H9 (cell line): ENCODE data around the gene PDE4B. TPM values are rescaled to one million over a fixed set of nuclear protein-coding genes. Genes with fewer than 3 reads are reported as not detected.

ENCODE experiments used
- DNase-seq: peaks from one replicate; pipeline ENCODE4 v3.0.0-alpha.2; 2017
- H2AFZ ChIP-seq: one replicate; pipeline ENCODE4 v1.6.1; 2013; ENCODE audit warnings: mild to moderate bottlenecking, low read length, control low read depth, moderate library complexity
- H2AK5ac ChIP-seq: 2 replicates; pipeline ENCODE4 v1.6.1; 2013; ENCODE audit warnings: low read length, control low read depth, mixed read lengths; ENCODE audit not compliant: insufficient read length
- H2BK120ac ChIP-seq: one replicate; pipeline ENCODE4 v1.6.1; 2013; ENCODE audit warnings: low read depth, mild to moderate bottlenecking, low read length, control low read depth, inconsistent platforms; ENCODE audit not compliant: poor library complexity, severe bottlenecking
- H2BK12ac ChIP-seq: 2 replicates; pipeline ENCODE4 v1.6.1; 2013; ENCODE audit warnings: low read length, control low read depth, mixed read lengths, low read depth; ENCODE audit not compliant: insufficient read length
- H2BK15ac ChIP-seq: 2 replicates; pipeline ENCODE4 v1.6.1; 2013; ENCODE audit warnings: low read depth, low read length, control low read depth
- H2BK20ac ChIP-seq: one replicate; pipeline ENCODE4 v1.6.1; 2013; ENCODE audit warnings: low read depth, mild to moderate bottlenecking, low read length, control low read depth, inconsistent platforms; ENCODE audit not compliant: poor library complexity, severe bottlenecking
- H2BK5ac ChIP-seq: 2 replicates; pipeline ENCODE4 v1.6.1; 2013; ENCODE audit warnings: low read length, control low read depth, mixed read lengths; ENCODE audit not compliant: insufficient read length
- H3K14ac ChIP-seq: 2 replicates; pipeline ENCODE4 v1.6.1; 2013; ENCODE audit warnings: low read length, control low read depth; ENCODE audit not compliant: insufficient read depth
- H3K18ac ChIP-seq: 2 replicates; pipeline ENCODE4 v1.6.1; 2013; ENCODE audit warnings: low read depth, mild to moderate bottlenecking, mixed read lengths, low read length, control low read depth; ENCODE audit not compliant: insufficient read length
- H3K23ac ChIP-seq: 2 replicates; pipeline ENCODE4 v1.6.1; 2013; ENCODE audit warnings: low read length, control low read depth, mixed read lengths, low read depth; ENCODE audit not compliant: insufficient read length
- H3K23me2 ChIP-seq: 2 replicates; pipeline ENCODE4 v1.6.1; 2013; ENCODE audit warnings: low read depth, mild to moderate bottlenecking, mixed read lengths, low read length, control low read depth; ENCODE audit not compliant: insufficient read length, poor library complexity, severe bottlenecking
- H3K27ac ChIP-seq: 2 replicates; pipeline ENCODE4 v1.5.1; 2013; ENCODE audit warnings: low read length, control low read depth, mixed read lengths, low read depth; ENCODE audit not compliant: insufficient read length
- H3K27me3 ChIP-seq: 2 replicates; pipeline ENCODE4 v1.6.1; 2013; ENCODE audit warnings: low read length, control low read depth, inconsistent platforms; ENCODE audit not compliant: insufficient read depth
- H3K4ac ChIP-seq: 2 replicates; pipeline ENCODE4 v1.6.1; 2013; ENCODE audit warnings: low read depth, mild to moderate bottlenecking, control low read depth, inconsistent platforms, low read length, moderate library complexity
- H3K4me1 ChIP-seq: 2 replicates; pipeline ENCODE4 v1.6.1; 2013; ENCODE audit warnings: low read length, control low read depth, inconsistent platforms; ENCODE audit not compliant: insufficient read depth
- H3K4me2 ChIP-seq: 2 replicates; pipeline ENCODE4 v1.6.1; 2013; ENCODE audit warnings: low read length, control low read depth, mixed read lengths; ENCODE audit not compliant: insufficient read length, insufficient read depth
- H3K56ac ChIP-seq: 2 replicates; pipeline ENCODE4 v1.6.1; 2013; ENCODE audit warnings: low read depth, mild to moderate bottlenecking, mixed read lengths, low read length, control low read depth; ENCODE audit not compliant: insufficient read length
- H3K79me1 ChIP-seq: 2 replicates; pipeline ENCODE4 v1.6.1; 2013; ENCODE audit warnings: low read depth, mild to moderate bottlenecking, moderate library complexity, low read length, control low read depth, inconsistent platforms; ENCODE audit not compliant: insufficient read depth, poor library complexity, severe bottlenecking
- H3K79me2 ChIP-seq: 2 replicates; pipeline ENCODE4 v1.6.1; 2013; ENCODE audit warnings: low read length, control low read depth, inconsistent platforms; ENCODE audit not compliant: insufficient read depth
- H3K9ac ChIP-seq: 2 replicates; pipeline ENCODE4 v1.6.1; 2013; ENCODE audit warnings: low read length, control low read depth, mixed read lengths; ENCODE audit not compliant: insufficient read length; ENCODE audit errors: extremely low read depth
- H3K9me3 ChIP-seq: one replicate; pipeline ENCODE4 v1.6.1; 2013; ENCODE audit warnings: low read depth, low read length, inconsistent platforms; ENCODE audit not compliant: control insufficient read depth
- H3T11ph ChIP-seq: one replicate; pipeline ENCODE4 v1.6.1; 2013; ENCODE audit warnings: mild to moderate bottlenecking, low read length, control low read depth, inconsistent platforms
- H4K20me1 ChIP-seq: one replicate; pipeline ENCODE4 v1.6.1; 2013; ENCODE audit not compliant: control insufficient read depth, insufficient read length, insufficient read depth
- H4K5ac ChIP-seq: 2 replicates; pipeline ENCODE4 v1.6.1; 2013; ENCODE audit warnings: low read depth, mild to moderate bottlenecking, mixed read lengths, low read length, control low read depth; ENCODE audit not compliant: insufficient read length
- H4K8ac ChIP-seq: replicated peaks from 2 replicates; pipeline ENCODE4 v1.6.1; 2013; ENCODE audit warnings: low read length, control low read depth, mixed read lengths, low read depth; ENCODE audit not compliant: insufficient read length
- H4K91ac ChIP-seq: 2 replicates; pipeline ENCODE4 v1.6.1; 2013; ENCODE audit warnings: low read depth, mild to moderate bottlenecking, moderate library complexity, mixed read lengths, low read length, control low read depth; ENCODE audit not compliant: insufficient read length
- H3K27ac Mint-ChIP-seq, 3 experiments: 2 replicates in 2 of 3; 3 replicates in 1 of 3; pipeline ENCODE4 v1.8.0; 2020 to 2021; ENCODE audit warnings: mixed read lengths in 3 of 3, mild to moderate bottlenecking in 1 of 3, moderate library complexity in 1 of 3
- H3K27me3 Mint-ChIP-seq: 2 replicates; pipeline ENCODE4 v1.8.0; 2021; ENCODE audit warnings: low read depth, mild to moderate bottlenecking, moderate library complexity, mixed read lengths
- H3K36me3 Mint-ChIP-seq, 3 experiments: 2 replicates in 2 of 3; 3 replicates in 1 of 3; pipeline ENCODE4 v1.8.0; 2020 to 2021; ENCODE audit warnings: low read depth in 3 of 3, mixed read lengths in 3 of 3; ENCODE audit not compliant: insufficient read depth in 1 of 3
- H3K4me1 Mint-ChIP-seq, 2 experiments: 2 replicates each; pipeline ENCODE4 v1.8.0; 2020; ENCODE audit warnings: mixed read lengths in 2 of 2
- H3K4me3 Mint-ChIP-seq, 2 experiments: 2 replicates in 1 of 2; 3 replicates in 1 of 2; pipeline ENCODE4 v1.8.0; 2020 to 2021; ENCODE audit warnings: mild to moderate bottlenecking in 2 of 2, mixed read lengths in 2 of 2, moderate library complexity in 1 of 2
- H3K9me3 Mint-ChIP-seq, 2 experiments: 2 replicates in 1 of 2; 3 replicates in 1 of 2; pipeline ENCODE4 v1.8.0; 2020; ENCODE audit warnings: mild to moderate bottlenecking in 2 of 2, mixed read lengths in 2 of 2, moderate library complexity in 1 of 2
- total RNA-seq: library from RNA; stranded (reverse); gene quantifications from 2 replicates; pipeline ENCODE4 v1.2.1, GENCODE V29; 2021
- TF ChIP-seq, protein P1 (sequence below): fragments of 200-600 bp; sonication (generic); conservative IDR thresholded peaks from 3 replicates; pipeline ENCODE4 v1.8.0; 2021; ENCODE audit warnings: antibody characterized with exemption, mild to moderate bottlenecking

PDE4B gene
- total RNA-seq, 1 experiment from 2014 or later = 19.8 TPM

DNA sequence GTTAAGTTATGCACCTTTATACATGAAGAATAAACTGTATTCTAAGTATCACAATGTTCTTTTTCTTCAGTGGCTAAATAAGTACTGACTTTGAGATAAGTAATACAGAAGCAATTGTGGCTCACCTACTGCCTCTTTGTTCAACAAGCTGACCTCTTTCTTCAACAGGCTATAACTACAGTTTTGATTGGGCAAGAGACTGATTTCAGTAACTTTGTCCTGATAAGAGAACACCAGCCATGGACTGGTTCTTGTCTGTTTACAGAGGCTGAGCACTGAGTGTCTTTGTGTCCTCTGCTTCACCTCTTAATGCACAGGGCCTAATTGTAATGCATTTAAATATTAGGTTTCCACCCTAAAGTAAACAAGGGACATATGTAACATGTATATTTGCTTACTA is 34.6 kb upstream of the PDE4B start:
- H2BK120ac ChIP-seq = no peak overlapping the region
- no peak overlapping the region for H2BK15ac ChIP-seq
- H4K5ac ChIP-seq = no peak overlapping the region
- no peak overlapping the region for H3K9ac ChIP-seq
- H3K4me2 ChIP-seq = no peak overlapping the region
- no peak overlapping the region for H2BK20ac ChIP-seq
- Mint-ChIP-seq H3K4me1 (peaks cover 0 to 2% of the 10 kb centered on the region in 2 experiments; a peak in 2 of 4 replicates), H3K27ac (no peak overlapping the region), H3K27me3 (peaks cover 3% of the 10 kb centered on the region; the same call in 1 of the 2 replicates), H3K36me3 (no peaks in the 10 kb centered on the region), H3K4me3 (no peak overlapping the region), H3K9me3 (no peaks in the 10 kb centered on the region)
- H3K79me2 ChIP-seq = no peaks in the 10 kb centered on the region
- H3K23ac ChIP-seq = no peak overlapping the region
- no peak overlapping the region for H3K14ac ChIP-seq
- no peak overlapping the region for H4K8ac ChIP-seq
- no peaks in the 10 kb centered on the region for H3K9me3 ChIP-seq
- H4K91ac ChIP-seq = no peak overlapping the region
- H3T11ph ChIP-seq = no peak overlapping the region
- H2AFZ ChIP-seq = no peak overlapping the region
- H3K18ac ChIP-seq = no peak overlapping the region
- H3K4ac ChIP-seq = no peak overlapping the region
- no peaks in the 10 kb centered on the region for H3K27me3 ChIP-seq
- H2BK12ac ChIP-seq = no peak overlapping the region
- H2BK5ac ChIP-seq = no peak overlapping the region
- H2AK5ac ChIP-seq = no peak overlapping the region
- no peak for DNase-seq
- TF ChIP-seq, protein P1, sequence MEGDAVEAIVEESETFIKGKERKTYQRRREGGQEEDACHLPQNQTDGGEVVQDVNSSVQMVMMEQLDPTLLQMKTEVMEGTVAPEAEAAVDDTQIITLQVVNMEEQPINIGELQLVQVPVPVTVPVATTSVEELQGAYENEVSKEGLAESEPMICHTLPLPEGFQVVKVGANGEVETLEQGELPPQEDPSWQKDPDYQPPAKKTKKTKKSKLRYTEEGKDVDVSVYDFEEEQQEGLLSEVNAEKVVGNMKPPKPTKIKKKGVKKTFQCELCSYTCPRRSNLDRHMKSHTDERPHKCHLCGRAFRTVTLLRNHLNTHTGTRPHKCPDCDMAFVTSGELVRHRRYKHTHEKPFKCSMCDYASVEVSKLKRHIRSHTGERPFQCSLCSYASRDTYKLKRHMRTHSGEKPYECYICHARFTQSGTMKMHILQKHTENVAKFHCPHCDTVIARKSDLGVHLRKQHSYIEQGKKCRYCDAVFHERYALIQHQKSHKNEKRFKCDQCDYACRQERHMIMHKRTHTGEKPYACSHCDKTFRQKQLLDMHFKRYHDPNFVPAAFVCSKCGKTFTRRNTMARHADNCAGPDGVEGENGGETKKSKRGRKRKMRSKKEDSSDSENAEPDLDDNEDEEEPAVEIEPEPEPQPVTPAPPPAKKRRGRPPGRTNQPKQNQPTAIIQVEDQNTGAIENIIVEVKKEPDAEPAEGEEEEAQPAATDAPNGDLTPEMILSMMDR = no peak
- H3K23me2 ChIP-seq = no peaks in the 10 kb centered on the region
- H3K79me1 ChIP-seq = no peaks in the 10 kb centered on the region
- H4K20me1 ChIP-seq = no peaks in the 10 kb centered on the region
- H3K27ac ChIP-seq = no peak overlapping the region
- no peak overlapping the region for H3K56ac ChIP-seq
- H3K4me1 ChIP-seq = no peaks in the 10 kb centered on the region
